HG02970 (cell line): ENCODE data around the gene ARRB1.
"Not testable (repeated sequence)": the region's sequence is repeated elsewhere in the genome, so short reads cannot be mapped to it uniquely, and the experiment has no call there.

ENCODE experiments used
- ATAC-seq: cut with Tn5 transposase; IDR thresholded peaks from one replicate; pipeline ENCODE4 v1.9.1; 2021; ENCODE audit warnings: mild to moderate bottlenecking, moderate library complexity, moderate number of reproducible peaks; ENCODE audit not compliant: unreplicated experiment, low FRiP score

Gene ARRB1

GRCh38 chr11:75325713-75326438 lies 25.6 kb downstream of the ARRB1 start:
- ATAC-seq = no peak

DNA sequence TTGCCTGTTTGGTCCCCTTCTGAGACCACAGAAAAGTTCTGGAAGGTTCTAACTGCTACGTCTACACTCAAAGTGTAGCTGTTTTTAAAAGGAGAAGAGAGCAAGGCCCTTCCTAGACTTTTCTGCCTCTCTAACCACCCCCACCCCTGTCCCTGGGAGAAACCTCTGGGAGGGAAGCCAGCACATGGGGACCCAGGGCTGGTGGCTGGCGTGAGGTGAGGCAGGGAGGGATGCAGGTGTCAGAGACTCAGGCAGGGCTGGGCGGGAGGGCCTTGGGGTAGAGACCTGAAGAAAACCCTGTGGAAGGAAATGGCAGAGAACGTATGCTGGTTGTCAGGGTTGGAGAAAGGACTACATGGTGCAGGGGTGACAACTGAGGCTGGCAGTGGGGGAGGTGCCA lies 26.7 kb downstream of the ARRB1 start:
- ATAC-seq = no peak

DNA sequence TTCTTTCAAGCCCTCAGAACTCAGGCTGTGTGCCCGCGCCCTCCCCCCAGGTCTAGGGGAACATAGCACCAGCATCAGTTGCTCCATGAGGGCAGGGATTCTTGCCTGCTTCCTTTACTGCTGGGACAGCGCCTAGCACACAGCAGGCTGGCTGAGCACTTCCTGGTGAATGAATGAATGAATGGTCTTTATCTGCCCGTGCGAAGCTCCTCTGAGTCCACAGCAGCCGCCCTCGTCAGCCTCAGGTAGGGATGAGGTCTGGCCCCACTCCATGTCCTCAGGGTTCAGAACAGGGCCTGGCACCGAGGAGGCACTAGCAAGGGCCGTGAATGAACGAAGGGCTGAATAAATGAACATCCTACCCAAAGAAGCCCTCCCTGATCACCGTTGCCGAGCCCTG lies 27.3 kb downstream of the ARRB1 start:
- ATAC-seq = no peak

DNA sequence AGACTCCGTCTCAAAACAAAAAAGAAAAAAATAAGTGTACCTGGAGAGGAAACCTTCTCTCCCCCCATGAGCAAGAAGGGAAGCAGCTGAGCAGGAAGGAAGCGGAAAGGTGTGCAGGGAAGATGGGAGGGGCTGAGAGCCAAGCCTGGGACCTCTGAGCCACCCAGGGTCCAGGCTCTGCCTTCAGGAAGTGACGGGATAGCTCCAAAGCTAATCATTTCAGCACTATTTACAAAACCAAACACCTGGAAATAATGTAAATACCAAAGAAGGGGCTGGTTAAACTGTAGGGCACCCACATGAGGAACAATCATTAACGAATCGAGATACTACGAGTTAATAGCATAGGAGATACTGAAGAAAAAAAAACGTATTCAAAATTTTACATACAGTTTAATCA lies 27.9 kb downstream of the ARRB1 start:
- no peak for ATAC-seq

DNA sequence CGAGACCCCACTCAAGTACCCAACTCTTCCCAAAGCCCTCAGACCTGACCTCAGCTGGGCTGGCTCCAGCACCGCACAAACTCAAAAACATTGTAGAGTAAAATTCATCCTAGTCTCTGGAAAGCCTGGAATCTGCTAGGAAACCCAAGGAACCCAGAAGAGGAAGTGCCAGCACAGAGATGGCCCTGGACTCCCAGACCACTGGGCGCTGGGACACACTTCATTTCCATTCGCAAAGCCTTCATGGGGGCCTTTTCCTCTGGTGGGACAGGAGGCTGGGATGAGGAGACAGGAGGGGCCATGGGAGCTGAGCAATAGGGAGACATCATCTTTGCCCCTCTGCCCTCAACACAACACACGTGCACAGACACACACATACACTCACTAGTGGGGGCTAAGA lies 30.8 kb downstream of the ARRB1 start:
- ATAC-seq = no peak

GRCh38 chr11:75320046-75320618 lies 31.3 kb downstream of the ARRB1 start:
- no peak for ATAC-seq

DNA sequence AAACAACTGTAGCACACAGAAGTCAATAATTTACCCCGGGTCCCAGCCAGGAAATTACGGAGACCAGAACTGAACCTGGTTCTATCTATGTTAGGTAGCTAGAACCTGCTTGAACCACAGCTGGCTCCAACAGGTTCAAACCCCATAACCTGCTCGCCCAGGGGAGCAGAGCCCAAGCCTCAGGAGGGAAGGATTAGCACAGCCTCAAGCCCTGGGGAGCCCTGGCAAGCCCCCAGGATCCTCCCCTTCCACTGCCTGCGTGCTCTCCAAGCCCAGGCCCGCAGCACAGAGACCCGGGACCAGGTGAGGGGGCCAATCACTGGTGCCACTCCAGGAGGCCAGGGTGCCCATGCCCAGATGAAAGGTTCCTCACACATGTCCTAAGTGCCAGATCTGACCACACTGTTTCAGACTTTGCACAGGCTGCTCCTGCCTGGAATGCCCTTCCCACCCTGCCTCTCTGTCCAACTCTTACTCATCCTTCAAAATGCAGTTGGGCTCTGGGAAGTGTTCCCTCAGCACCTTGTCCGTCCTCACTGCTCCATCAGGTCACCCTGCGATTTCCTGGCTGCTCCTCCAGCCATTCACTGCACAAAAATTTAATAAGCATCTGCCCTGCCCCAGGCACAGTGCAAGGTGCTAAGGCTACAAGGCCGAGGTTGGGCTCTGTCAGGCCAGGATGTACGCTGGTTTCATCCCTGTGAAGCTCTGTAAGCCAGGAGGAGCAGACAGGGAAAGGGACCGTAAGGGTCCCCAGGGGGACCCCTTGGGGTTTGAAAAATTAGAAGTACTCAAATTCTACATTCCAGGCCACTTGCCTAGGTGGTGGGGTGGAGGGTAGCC lies 32.2 kb downstream of the ARRB1 start:
- no peak for ATAC-seq

GRCh38 chr11:75317446-75318122 lies 33.9 kb downstream of the ARRB1 start:
- no peak for ATAC-seq

DNA sequence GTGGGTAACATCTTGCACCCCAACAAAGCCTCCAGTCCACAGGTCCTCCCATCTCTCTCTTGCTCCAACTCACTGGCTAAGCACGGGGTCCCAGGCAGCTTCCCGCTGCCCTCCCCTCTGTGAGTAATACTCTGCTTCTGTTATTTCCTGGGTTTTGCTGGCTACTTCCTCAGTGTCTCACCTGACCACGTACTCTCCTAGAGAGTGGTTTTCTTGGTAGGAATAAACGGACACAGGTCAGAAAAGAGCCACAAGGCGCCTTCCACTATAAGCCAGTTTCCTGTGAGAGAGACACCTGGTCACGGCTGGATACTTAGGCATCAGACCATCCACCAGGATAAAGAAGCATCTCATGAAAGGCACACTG lies 36.0 kb downstream of the ARRB1 start:
- ATAC-seq = no peak

- ATAC-seq = no peak
Observed at GRCh38 chr11:75314771-75315438, 36.6 kb downstream of the ARRB1 start.

DNA sequence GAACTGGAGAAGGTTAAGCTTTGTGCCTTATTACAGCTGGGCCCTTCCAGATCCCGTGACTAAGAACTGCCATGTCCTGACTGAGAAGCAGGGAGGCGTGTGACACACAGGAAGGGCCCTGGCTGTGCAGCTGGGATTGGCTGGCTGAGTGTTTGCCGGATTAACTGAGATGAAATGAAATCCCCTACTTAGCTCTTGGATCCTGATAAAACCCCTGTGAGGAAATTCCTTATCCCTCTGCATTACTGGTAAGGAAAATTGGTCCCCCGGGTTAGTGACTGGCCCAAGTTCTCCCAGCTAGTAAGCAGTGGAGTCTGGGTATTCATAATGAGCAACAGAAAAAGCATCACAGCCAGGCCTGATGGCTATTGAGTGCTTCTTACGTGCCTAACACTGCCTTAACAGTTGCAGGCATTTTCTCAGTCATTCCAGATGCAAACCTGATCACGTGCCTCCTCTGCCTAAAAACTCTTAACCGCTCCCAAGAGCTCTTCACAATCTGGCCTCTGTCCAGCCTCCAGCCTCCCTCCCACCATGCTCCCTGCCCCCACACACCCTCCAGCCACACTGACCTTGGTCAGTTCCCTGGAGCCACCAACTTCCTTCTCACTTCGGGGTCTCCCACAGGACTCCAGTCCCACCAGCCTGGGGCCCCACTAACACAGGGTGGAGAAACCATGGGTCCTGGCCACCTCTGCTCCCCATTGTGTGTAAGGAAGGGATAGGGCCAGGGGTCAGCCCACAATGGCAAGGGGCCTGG lies 37.8 kb downstream of the ARRB1 start:
- no peak for ATAC-seq

DNA sequence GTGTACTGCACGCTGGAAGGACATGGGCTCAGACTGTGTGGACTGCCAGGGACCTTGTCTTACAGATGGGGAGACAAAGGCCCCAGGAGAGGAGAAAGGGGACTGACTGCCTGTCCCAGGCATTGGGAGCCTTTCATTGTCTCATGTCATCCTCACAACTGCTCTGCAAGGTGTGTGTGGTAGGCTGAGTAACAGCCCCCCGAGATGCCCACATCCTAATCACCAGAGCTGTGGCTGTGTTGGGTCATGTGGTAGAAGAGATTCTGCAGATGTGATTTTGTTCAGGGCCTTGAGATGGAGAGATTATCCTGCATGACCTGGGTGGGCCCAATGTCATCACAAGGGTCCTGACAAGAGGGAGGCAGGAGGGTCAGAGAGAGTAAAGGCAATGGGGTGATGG lies 39.1 kb downstream of the ARRB1 start:
- no peak for ATAC-seq

- no peak for ATAC-seq
Observed at GRCh38 chr11:75311858-75312288, 39.6 kb downstream of the ARRB1 start.

- no peak for ATAC-seq
Observed at GRCh38 chr11:75308986-75309385, 42.5 kb downstream of the ARRB1 start.

DNA sequence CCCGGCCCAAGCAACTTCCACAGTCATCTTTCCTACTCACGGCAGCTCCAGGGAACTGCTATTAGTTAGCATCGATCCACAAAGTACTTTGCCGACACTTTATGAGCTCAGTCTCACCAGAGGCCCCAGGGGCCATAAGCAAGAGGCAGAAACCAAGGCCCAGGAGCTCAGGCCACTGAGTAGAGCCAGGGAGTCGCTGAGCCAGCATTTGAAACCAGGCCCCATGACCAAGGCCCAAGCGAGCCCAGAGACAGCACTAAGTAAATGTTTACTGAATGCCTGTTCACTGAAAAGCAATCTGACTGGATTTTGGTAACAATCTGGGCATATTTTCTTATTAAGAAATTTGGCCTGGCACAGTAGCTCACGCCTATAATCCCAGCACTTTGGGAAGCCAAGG lies 43.3 kb downstream of the ARRB1 start:
- ATAC-seq = no peak

DNA sequence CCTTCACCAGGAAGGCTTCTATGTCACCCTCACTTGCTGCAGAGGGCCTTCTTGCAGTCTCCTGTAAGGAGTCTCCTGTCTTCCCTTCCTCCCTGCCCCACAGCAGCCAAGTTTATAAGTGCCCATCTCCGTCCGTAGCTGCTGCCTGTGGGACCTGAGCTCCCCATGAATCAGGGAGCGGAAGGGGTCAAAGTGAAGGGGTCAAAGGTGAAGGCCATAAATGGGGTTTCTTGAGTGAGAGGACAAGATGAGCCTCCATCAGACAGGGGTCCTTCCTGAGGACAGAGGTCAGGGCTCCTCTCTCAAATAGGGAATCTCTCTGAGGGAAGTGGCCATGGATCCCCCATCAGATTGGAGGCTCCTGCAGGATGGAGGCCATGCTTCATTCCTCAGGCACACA lies 44.4 kb downstream of the ARRB1 start:
- ATAC-seq = no peak

GRCh38 chr11:75306529-75306928 lies 44.9 kb downstream of the ARRB1 start:
- no peak for ATAC-seq

DNA sequence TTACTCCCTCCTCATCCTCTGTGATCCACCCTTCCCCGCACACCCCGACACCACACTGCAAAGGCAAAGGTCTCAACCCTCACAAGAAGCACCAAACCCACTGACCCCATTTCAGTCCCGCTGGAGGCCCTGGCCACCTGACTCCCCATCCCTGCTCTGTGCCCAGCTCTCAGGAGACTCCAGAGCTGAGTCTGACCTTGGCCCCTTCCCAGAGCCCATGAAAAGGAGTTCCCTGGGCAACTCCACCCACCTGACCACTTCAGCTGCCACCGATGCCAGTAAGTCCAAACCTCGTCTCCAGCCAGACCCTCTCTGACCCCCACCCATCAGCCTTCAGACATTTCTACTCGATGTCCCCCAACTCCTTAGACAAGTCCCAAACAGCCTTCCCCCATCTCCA lies 45.5 kb downstream of the ARRB1 start:
- ATAC-seq = no peak

GRCh38 chr11:75305452-75305851 lies 46.0 kb downstream of the ARRB1 start:
- no peak for ATAC-seq

GRCh38 chr11:75304941-75305340 lies 46.5 kb downstream of the ARRB1 start:
- not testable (repeated sequence) for ATAC-seq
